Effector memory CD8-positive, alpha-beta T cell (primary cell): ENCODE measurements around the gene DERA.
"Not testable (repeated sequence)": the region's sequence is repeated elsewhere in the genome, so short reads cannot be mapped to it uniquely, and the experiment has no call there.

Experiments
- ATAC-seq: fragments of 150-1000 bp; cut with Tn5 transposase; replicated peaks from 2 replicates; pipeline ENCODE4 v1.10.0; 2021; ENCODE audit warnings: mild to moderate bottlenecking, moderate library complexity
- DNase-seq, 3 experiments: peaks; one replicate each; pipeline ENCODE4 v3.0.0; 2021
- H3K27ac Mint-ChIP-seq, 2 donors: one replicate each; pipeline ENCODE4 v1.8.0; 2022; ENCODE audit warnings: mild to moderate bottlenecking in 2 of 2, mixed read lengths in 2 of 2, moderate library complexity in 2 of 2
- H3K27me3 Mint-ChIP-seq, 2 donors: one replicate each; pipeline ENCODE4 v1.8.0; 2022; ENCODE audit warnings: mixed read lengths in 2 of 2
- H3K36me3 Mint-ChIP-seq: one replicate; pipeline ENCODE4 v1.8.0; 2022; ENCODE audit warnings: mild to moderate bottlenecking, moderate library complexity, mixed read lengths; ENCODE audit not compliant: insufficient read depth
- H3K4me1 Mint-ChIP-seq, 2 donors: one replicate each; pipeline ENCODE4 v1.8.0; 2022; ENCODE audit warnings: low read depth in 2 of 2, mixed read lengths in 2 of 2
- H3K4me3 Mint-ChIP-seq, 2 donors: one replicate each; pipeline ENCODE4 v1.8.0; 2022; ENCODE audit warnings: mild to moderate bottlenecking in 2 of 2, mixed read lengths in 2 of 2, moderate library complexity in 2 of 2
- H3K9me3 Mint-ChIP-seq, 2 donors: one replicate each; pipeline ENCODE4 v1.8.0; 2022; ENCODE audit warnings: mixed read lengths in 2 of 2

DERA gene

DNA sequence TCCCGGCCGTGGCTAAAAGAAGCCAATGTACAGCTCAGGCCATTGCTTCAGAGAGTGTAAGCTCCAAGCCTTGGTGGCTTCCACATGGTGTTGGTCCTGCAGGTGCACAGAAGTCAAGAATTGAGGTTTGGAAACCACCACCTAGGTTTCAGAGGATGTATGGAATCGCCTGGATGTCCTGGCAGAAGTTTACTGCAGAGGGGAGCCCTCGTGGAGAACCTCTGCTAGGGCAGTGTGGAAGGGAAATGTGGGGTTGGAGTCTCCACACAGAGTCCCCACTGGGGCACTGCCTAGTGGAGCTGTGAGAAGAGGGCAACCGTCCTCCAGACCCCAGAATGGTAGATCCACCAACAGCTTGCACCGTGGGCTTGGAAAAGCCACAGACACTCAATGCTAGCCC lies 103.3 kb downstream of the DERA start:
- H3K9me3 Mint-ChIP-seq = peaks cover 8 to 21% of the 10 kb centered on the region in 2 donors
- not testable (repeated sequence) for H3K27me3 Mint-ChIP-seq, ATAC-seq

DNA sequence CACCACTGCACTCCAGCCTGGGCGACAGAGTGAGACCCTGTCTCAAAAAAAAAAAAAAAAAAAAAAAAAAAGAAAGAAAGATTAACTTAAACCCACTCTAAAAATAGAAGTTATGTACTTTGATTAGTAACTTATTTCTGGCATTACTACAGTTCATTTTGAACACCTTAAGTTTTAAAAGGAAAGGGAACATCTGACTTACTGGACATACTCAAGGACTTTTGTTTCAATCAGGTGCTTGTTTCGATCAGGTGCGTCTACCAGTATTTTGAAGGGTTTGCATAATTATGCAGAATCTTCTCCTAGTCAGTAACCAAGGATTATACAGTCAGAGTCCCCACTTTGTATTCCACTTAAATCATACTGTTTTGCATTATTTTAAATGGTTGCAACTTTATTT lies 105.6 kb downstream of the DERA start:
- Mint-ChIP-seq H3K36me3 (no peaks in the 10 kb centered on the region), H3K27ac (no peak overlapping the region), H3K27me3 (no peaks in the 10 kb centered on the region), H3K4me1 (no peaks in the 10 kb centered on the region), H3K4me3 (no peak overlapping the region), H3K9me3 (peaks cover 14 to 33% of the 10 kb centered on the region in 2 donors)
- DNase-seq (no peak), ATAC-seq (no peak)

More for the DNA sequence above, 103.3 kb downstream of the DERA start:
- not testable (repeated sequence) for H3K36me3 Mint-ChIP-seq, H3K4me1 Mint-ChIP-seq, DNase-seq, H3K27ac Mint-ChIP-seq, H3K4me3 Mint-ChIP-seq

DNA sequence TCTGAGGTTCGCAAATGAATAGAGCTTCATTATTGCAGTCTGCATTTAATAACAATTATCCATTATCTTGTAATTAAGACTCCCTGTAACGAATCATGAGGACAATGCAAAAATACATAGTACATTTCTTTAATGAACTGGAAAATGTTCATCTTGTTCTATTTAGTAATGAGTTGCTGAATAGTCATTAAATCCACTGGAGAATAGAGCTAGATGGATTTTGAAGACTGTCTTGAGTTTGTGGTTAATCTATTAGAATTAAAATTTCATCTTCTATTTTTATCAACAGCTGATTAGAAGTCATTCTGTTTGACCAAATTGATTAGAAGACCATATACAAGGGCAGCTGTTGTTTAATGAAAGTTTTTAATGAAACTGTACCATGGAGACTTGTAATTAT lies 107.2 kb downstream of the DERA start:
- no peak for ATAC-seq
- no peak overlapping the region for H3K27ac Mint-ChIP-seq
- H3K36me3 Mint-ChIP-seq = no peaks in the 10 kb centered on the region
- no peaks in the 10 kb centered on the region for H3K4me1 Mint-ChIP-seq
- peaks cover 12 to 31% of the 10 kb centered on the region in 2 donors for H3K9me3 Mint-ChIP-seq
- no peak for DNase-seq
- H3K4me3 Mint-ChIP-seq = no peak overlapping the region
- no peaks in the 10 kb centered on the region for H3K27me3 Mint-ChIP-seq

DNA sequence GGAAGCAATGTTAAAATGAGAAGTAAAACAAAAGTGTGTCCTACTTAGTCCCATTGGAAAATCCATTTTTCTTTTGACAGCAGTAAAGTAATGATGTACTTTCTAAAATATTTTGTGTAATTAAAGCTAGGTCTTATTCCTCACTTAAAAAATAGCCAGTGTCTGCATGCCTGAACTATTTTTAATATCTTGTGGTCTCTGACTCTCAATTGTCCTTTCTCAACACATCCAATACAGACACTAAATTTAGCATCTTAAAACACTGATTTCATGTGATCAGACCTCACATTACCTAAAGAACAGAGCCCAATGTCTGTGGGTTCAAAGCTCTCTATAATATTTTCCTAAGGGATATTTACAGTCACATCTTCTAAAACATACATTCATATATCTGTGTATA lies 108.0 kb downstream of the DERA start:
- DNase-seq (no peak), ATAC-seq (no peak)
- no peaks in the 10 kb centered on the region for H3K36me3 Mint-ChIP-seq
- H3K9me3 Mint-ChIP-seq = peaks cover 5 to 23% of the 10 kb centered on the region in 2 donors
- no peaks in the 10 kb centered on the region for H3K27me3 Mint-ChIP-seq
- H3K4me3 Mint-ChIP-seq = no peak overlapping the region
- H3K27ac Mint-ChIP-seq = no peak overlapping the region
- H3K4me1 Mint-ChIP-seq = no peaks in the 10 kb centered on the region

DNA sequence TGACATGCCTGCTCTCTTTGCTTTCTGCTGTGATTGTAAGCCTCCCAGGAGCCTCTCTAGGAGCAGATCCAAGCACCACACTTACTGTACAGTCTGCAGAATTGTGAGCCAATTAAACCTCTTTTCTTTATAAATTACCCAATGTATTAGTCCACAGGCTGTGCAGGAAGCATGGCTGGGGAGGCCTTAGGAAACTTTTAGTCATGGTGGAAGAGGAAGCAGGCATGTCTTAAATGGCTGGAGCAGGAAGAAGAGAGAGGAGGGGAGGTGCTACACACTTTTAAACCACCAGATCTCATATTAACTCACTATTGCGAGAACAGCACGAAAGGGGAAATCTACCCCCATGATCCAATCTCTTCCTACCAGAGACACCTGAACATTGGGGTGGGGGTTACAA lies 108.9 kb downstream of the DERA start:
- H3K4me3 Mint-ChIP-seq = no peak overlapping the region
- no peaks in the 10 kb centered on the region for H3K27me3 Mint-ChIP-seq
- no peaks in the 10 kb centered on the region for H3K36me3 Mint-ChIP-seq
- H3K4me1 Mint-ChIP-seq = no peaks in the 10 kb centered on the region
- DNase-seq = no peak
- H3K27ac Mint-ChIP-seq = no peak overlapping the region
- no peak for ATAC-seq
- peaks cover 5 to 19% of the 10 kb centered on the region in 2 donors for H3K9me3 Mint-ChIP-seq

DNA sequence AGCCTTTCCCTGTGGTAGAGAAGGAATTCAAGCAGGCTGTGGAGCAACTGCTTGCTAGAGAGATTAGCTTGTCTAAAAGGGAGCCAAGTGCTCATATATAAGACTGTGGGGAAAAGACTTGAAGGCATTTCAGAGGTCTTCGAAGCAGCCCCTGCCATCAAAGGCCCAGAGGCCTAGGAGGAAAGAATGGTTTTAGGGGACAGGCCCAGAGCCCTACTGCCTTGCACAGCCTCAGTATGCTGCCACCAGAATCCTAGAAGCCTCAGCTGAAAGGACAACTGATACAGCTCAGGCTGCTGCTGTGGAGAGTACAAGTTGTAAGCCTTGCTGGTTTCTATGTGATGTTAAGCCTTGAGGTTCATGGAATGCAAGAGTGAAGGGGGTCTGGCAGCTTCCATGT lies 109.9 kb downstream of the DERA start:
- peaks cover 5 to 12% of the 10 kb centered on the region in 2 donors for H3K9me3 Mint-ChIP-seq
- ATAC-seq (no peak), DNase-seq (no peak)
- no peak overlapping the region for H3K4me3 Mint-ChIP-seq
- no peak overlapping the region for H3K27ac Mint-ChIP-seq
- no peaks in the 10 kb centered on the region for H3K36me3 Mint-ChIP-seq
- H3K4me1 Mint-ChIP-seq = no peaks in the 10 kb centered on the region
- H3K27me3 Mint-ChIP-seq = no peaks in the 10 kb centered on the region

DNA sequence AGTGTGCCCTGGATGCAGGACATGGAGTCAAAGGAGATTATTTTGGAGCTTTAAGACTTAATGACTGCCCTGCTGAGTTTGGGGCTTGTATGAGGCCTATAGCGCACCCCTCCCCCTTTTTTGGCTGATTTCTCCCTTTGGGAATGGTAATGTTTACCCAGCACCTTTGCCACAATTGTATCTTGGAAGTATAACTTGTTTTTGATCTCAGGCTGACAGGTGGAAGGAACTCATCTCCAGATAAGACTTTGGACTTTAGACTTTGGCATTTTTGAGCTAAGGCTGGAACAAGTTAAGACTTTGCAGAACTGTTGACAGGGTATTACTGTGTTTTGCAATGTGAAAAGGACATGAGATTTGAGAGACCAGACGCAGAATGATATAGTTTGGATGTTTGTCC lies 110.5 kb downstream of the DERA start:
- DNase-seq = no peak
- no peak for ATAC-seq
- Mint-ChIP-seq H3K4me3 (no peak overlapping the region), H3K9me3 (peaks cover 5 to 12% of the 10 kb centered on the region in 2 donors), H3K27me3 (no peaks in the 10 kb centered on the region), H3K27ac (no peak overlapping the region), H3K36me3 (no peaks in the 10 kb centered on the region), H3K4me1 (no peaks in the 10 kb centered on the region)

DNA sequence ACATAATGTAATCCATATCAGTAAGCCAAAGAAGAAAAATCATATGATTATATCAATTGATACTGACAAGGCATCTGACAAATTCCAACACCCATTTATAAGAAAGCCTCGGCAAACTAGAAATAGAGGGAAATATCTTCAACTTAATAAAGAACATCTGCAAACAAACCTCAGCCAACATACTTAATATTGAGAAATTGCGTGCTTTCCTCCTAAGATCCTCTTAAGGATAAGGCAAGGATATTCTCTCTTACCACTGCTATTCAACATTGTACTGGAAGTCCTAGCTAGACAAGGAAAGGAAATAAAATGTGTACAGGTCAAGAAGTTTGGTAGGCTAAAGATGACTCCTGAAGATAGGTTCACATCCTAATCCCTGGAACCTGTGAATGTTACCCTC lies 115.9 kb downstream of the DERA start:
- Mint-ChIP-seq H3K27ac (no peak overlapping the region), H3K27me3 (no peaks in the 10 kb centered on the region), H3K4me3 (no peak overlapping the region), H3K4me1 (no peaks in the 10 kb centered on the region), H3K9me3 (no peaks in the 10 kb centered on the region), H3K36me3 (peaks cover 3% of the 10 kb centered on the region)
- DNase-seq (no peak), ATAC-seq (no peak)

DNA sequence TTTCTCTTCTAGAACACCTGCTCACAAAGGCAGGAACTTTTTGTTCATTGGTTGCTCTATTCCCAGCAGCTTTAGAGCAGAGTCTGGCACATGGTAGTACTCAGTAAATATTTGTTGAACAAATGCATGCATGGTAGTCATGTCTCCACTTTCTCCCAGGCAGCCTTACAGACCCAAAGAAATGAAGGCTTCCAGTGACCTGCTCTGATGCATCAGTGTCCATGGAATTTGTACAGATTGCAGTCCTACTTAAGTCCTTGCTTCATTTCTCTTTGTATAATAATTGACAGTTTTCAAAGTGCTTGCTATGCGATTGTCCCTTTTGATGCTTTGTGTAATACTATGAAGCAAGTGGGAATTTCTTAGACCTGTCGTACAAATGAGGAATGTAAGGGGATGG lies 119.6 kb downstream of the DERA start:
- no peaks in the 10 kb centered on the region for H3K27me3 Mint-ChIP-seq
- H3K4me1 Mint-ChIP-seq = no peaks in the 10 kb centered on the region
- H3K36me3 Mint-ChIP-seq = peaks cover 11% of the 10 kb centered on the region
- no peak for DNase-seq
- no peak overlapping the region for H3K4me3 Mint-ChIP-seq
- no peak for ATAC-seq
- H3K27ac Mint-ChIP-seq = no peak overlapping the region
- H3K9me3 Mint-ChIP-seq = no peaks in the 10 kb centered on the region

DNA sequence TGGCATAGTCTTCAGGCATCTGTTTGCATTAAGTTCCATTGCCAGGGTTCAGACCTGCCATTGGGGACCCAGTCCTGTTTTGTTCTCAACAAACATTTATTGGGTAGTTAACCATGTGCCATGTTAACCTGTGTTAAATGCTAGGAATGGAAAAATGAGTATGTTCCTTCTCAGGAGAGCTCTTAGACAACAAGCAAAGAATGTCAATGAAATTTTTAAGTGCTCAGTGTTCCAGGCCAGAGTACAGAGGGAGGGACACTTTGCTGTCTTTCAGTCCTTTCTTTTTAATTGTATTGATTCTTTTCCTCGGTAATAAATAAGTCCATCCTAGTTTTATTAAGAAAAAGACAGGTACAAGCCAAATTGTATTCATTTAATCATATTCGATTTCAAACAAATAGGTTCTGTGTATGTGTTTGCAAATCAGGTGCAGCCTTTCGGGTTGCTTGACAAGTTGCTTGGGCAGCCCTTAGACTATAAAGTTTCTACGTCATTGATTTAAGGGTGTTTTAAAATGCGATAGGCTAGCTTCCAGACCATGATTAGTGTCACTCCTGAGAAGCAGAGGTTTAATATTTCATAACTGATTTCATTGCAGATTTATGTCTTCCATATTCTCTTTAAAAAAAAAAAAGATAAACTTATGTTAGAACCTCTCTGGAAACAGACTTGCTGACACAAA lies 123.1 kb downstream of the DERA start:
- no peak for ATAC-seq
- Mint-ChIP-seq H3K4me1 (no peaks in the 10 kb centered on the region), H3K27ac (no peak overlapping the region), H3K4me3 (no peak overlapping the region), H3K36me3 (peaks cover 11% of the 10 kb centered on the region), H3K9me3 (no peaks in the 10 kb centered on the region), H3K27me3 (no peaks in the 10 kb centered on the region)
- DNase-seq = no peak

DNA sequence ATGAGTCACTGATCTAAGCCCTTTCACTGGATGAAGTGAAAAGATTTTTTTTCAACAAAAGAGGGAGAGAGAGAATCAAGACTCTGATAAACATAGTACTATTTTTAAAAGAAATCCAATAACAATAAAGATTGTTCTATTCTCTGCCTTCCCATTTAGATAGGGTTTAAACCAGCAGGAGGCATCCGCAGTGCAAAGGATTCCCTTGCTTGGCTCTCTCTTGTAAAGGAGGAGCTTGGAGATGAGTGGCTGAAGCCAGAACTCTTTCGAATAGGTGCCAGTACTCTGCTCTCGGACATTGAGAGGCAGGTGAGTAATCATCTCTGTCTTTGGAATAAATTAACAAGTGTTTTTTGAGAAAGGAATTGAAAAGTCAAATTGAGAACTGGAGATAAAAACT lies 124.9 kb downstream of the DERA start:
- Mint-ChIP-seq H3K27ac (no peak overlapping the region), H3K36me3 (peaks cover 11% of the 10 kb centered on the region), H3K4me1 (no peaks in the 10 kb centered on the region), H3K9me3 (no peaks in the 10 kb centered on the region), H3K4me3 (no peak overlapping the region), H3K27me3 (no peaks in the 10 kb centered on the region)
- no peak for ATAC-seq
- no peak for DNase-seq

DNA sequence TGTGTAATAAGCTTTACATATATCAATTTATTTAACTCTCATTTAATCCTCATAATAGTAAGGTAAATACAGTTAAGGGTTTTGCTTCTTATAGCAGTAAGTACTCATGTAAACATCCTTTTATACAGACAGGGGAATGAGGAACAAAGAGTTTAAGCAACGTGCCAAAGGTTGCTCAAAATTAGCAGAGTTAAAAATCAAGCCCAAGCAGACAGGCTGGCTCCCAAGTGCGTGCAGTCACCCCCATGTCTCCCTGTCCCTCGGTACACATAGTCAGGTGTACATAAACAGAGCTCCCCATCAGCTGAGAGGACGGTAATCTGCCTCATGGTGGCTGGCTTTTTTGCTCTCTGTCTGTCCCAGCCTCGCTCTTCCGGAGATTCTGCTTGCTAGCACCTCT lies 126.4 kb downstream of the DERA start:
- DNase-seq = no peak
- no peak overlapping the region for H3K27ac Mint-ChIP-seq

DNA sequence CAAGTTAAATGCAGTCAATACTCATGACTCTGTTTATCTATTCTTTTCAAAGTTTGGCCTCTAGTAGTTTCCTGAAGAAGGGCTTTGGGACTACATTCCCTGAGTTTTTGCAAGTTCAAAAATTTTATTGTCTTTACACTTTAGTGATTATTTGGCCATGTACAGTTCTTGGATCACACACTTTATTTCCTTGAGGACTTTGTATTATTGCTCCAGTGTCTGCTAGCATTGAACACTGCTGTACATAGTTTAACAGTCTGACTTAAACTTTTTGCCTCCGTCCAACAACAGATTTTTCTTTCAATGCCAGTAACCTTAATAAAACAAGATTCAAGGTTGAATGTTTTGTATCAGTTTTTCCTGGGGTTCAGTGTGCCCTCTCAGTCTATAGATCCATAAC lies 132.3 kb downstream of the DERA start:
- DNase-seq (no peak), ATAC-seq (no peak)
- H3K27me3 Mint-ChIP-seq = no peaks in the 10 kb centered on the region
- H3K9me3 Mint-ChIP-seq = peaks cover 6 to 16% of the 10 kb centered on the region in 2 donors
- H3K4me3 Mint-ChIP-seq = no peak overlapping the region
- H3K36me3 Mint-ChIP-seq = no peaks in the 10 kb centered on the region
- H3K4me1 Mint-ChIP-seq = no peaks in the 10 kb centered on the region
- no peak overlapping the region for H3K27ac Mint-ChIP-seq

More for the DNA sequence above, 126.4 kb downstream of the DERA start:
- Mint-ChIP-seq H3K4me1 (no peaks in the 10 kb centered on the region), H3K9me3 (no peaks in the 10 kb centered on the region), H3K36me3 (peaks cover 7% of the 10 kb centered on the region), H3K4me3 (no peak overlapping the region), H3K27me3 (no peaks in the 10 kb centered on the region)
- ATAC-seq = no peak

DNA sequence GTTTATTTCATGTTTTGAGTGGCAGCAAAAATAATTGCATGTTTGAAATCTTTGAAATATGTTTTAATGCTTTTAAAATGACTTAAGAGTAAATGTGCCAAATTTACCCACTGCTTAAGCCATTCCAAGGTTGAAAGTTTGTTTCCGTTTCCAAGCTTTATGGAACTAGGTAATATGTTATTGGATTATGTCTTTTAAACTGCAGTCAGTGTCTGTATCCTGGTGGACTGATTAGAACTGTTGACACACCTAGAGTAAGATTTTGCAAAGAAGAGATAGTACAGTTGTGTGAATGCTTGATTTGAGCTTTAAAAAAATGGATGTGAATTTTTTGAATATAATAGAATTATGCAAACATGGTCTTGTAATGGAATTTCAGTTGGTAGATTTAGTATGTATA lies 135.1 kb downstream of the DERA start:
- no peak for DNase-seq
- Mint-ChIP-seq H3K27me3 (no peaks in the 10 kb centered on the region), H3K4me1 (no peaks in the 10 kb centered on the region), H3K27ac (no peak overlapping the region), H3K36me3 (no peaks in the 10 kb centered on the region), H3K4me3 (no peak overlapping the region), H3K9me3 (peaks cover 10 to 16% of the 10 kb centered on the region in 2 donors)
- no peak for ATAC-seq

DNA sequence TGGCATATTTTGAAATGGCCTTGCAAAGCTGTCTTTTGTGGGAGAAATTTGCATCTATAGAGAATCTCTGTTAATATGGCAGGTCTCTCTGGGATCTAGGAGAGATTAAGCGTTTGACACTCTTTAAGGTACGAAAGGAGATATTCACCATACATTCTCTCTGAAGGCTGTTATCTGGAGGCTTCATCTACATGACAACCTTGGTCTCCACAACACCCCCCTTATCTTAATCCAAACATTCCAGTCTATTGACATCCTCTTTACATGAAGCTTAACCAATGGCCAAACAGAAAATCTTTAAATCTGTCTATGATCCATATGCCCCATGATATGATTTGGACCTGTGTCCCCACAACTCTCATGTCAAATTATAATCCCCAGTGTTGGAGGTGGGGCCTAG lies 137.4 kb downstream of the DERA start:
- H3K27ac Mint-ChIP-seq = no peak overlapping the region
- DNase-seq = no peak
- H3K9me3 Mint-ChIP-seq = peaks cover 10% of the 10 kb centered on the region in 2 donors
- no peaks in the 10 kb centered on the region for H3K36me3 Mint-ChIP-seq
- H3K4me1 Mint-ChIP-seq = no peaks in the 10 kb centered on the region
- no peak for ATAC-seq
- no peaks in the 10 kb centered on the region for H3K27me3 Mint-ChIP-seq
- no peak overlapping the region for H3K4me3 Mint-ChIP-seq
